NOMO-1 (cell line): Measurements from ENCODE around the gene ADCY10.
A peak's percentile ranks its signal among the peaks of the same experiment; 100 is the strongest.

Experiments used
- DNase-seq, 2 experiments: peaks; one replicate each; lab custom pipeline; 2025; ENCODE audit not compliant: unreplicated experiment in 2 of 2; lab: John Stamatoyannopoulos, UW

Gene ADCY10

GRCh38 chr1:167926486-167926997 is 12.6 kb upstream of the ADCY10 start:
- DNase-seq = no peak

DNA sequence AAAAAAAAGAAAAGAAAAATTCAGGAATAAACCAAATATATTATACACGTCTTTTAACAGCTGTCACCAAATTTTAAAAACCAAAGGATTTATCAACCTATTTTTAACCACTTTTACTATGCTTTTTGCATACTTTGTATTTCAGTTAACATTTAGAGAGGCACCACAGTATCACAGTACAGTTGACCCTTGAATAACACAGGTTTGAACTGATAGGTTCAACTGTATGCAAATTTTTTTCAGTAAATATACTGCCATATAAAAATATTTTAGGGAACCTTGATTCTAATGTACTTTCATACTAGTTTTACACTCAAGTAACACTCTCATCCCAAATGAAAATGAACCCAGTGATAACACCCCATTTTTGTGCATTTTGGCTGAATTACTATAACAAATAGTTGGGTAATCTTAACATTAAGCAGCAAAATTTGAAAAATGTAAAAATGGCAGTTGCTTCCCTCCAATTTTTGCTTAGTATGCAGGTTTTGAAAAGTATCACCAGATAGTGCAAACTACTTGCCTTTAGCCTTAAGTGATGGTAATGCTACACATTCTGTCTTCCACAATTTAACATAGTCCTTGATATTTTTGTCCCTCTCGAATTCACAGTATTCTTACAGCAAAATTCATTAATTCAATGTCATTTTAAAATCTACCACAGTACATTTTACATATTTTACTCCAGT is 10.8 kb upstream of the ADCY10 start:
- DNase-seq = no peak

GRCh38 chr1:167924102-167924501 is 10.2 kb upstream of the ADCY10 start:
- DNase-seq = no peak

- DNase-seq = no peak
These were observed 9.6 kb upstream of the ADCY10 start for GRCh38 chr1:167923324-167924056.

GRCh38 chr1:167922611-167923074 is 8.7 kb upstream of the ADCY10 start:
- DNase-seq = no peak

GRCh38 chr1:167922023-167922422 is 8.1 kb upstream of the ADCY10 start:
- DNase-seq = peak in 1 of 2 experiments; percentile 52

DNA sequence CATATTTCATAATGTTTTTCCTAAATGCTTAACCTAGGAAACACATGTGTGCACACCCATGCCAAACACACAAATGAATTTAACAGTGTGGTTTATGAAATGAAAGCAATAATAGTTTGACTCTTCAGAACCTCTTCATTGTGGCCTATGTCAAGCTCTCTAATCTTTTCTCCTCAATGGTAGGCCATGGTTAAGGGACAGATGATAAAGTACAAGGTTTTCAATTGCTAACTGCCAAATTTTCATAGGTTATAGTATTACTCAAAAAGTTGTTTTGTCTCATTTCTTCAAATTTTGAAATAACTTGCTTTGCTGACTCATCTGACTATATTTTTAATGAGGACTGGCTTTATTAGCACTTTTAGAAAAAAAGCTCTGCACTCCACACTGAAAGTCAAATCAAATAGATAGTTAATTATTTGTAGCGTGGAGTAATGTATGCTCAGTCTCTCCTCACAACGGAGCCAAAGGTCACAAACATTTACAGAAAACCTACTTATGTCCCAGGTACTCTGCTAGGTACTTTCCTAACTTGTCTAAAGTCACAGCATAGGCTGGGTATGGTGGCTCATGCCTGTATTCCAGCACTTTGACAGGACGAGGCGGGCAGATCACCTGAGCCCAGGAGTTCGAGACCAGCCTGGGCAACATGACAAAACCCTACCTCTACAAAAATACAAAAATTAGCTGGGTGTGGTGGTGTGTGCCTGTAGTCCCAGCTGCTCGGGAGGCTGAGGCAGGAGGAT is 3.0 kb upstream of the ADCY10 start:
- no peak for DNase-seq

DNA sequence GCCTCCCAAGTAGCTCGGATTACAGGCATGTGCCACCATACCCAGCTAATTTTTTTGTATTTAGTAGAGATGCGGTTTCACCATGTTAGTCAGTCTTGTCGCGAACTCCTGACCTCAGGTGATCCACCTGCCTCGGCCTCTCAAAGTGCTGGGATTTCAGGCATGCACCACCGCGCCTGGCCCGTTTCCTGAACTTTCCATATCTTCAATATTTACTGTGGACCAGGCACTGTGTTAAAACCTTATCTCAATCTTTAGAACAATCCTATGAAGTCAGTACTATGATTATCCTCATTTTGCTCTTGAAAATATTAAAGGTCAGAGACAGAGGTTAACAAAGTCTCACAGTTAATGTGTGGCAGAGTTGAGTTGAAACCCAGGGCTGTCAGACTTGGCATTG is 1.6 kb upstream of the ADCY10 start:
- DNase-seq = no peak

GRCh38 chr1:167912294-167912693 is 1.6 kb downstream of the ADCY10 start:
- no peak for DNase-seq

DNA sequence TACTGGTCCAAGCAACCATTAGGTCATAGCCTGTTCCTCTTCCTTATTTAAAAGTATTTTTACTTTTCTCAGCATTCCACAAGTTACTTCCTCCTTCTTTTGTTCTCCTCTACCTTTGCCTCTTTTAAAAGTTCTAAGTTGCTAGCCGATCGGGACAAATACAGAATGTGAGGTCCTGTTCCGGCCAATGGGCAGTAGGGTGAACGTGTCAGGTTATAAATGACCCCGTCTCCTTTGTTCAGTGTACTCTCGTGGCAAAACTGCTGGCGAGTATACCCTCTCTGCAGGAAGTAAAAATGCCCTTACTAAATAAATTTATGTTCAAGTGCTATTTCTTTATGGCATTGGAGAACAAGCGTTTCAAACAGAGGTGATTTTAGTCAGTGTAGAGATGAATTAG is 2.5 kb downstream of the ADCY10 start:
- peak in 1 of 2 experiments; percentile 37 for DNase-seq

DNA sequence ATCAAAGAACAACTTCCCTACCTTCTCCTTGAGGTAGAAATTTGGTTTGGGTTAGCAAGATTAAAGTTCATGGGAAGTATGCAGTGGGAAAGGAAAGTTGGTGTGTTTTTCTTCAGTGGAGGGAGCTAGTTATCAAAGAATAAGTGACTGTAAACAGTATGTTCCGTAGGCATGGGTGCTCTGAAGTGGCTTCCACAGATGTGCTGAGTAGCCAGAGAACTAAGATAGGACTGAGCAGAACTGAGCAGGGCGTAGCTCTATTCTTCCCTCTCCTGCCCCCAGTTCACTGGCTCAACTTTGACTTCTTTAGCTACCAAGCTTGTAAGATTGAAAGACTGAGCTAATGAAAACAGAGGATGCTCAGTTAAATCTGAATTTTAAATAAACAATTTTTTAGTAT is 3.4 kb downstream of the ADCY10 start:
- DNase-seq = no peak

- no peak for DNase-seq
These were observed 4.2 kb downstream of the ADCY10 start for GRCh38 chr1:167909691-167910180.

DNA sequence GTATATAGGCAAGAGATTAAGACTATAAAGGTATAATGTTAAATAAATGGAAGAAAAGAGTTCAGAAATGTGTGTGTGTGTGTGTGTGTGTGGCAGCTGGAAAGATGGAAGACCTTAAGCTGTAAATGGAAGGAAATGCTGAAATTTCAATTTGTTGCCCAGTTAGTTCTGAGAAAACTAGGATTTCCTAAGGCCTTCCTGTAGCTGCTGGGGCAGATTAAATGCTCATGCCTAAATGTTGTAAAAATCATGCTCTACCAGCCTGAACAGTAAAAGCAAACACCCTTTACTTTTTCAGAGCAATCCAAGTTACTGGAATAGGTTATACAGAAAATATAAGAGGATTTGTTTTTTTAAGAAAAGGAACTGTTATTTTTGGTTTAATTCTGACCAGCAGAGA is 8.3 kb downstream of the ADCY10 start:
- no peak for DNase-seq

- peak in 1 of 2 experiments; percentile 15 for DNase-seq
These were observed 8.8 kb downstream of the ADCY10 start for GRCh38 chr1:167905182-167905581.

GRCh38 chr1:167904652-167905130 is 9.2 kb downstream of the ADCY10 start:
- no peak for DNase-seq

DNA sequence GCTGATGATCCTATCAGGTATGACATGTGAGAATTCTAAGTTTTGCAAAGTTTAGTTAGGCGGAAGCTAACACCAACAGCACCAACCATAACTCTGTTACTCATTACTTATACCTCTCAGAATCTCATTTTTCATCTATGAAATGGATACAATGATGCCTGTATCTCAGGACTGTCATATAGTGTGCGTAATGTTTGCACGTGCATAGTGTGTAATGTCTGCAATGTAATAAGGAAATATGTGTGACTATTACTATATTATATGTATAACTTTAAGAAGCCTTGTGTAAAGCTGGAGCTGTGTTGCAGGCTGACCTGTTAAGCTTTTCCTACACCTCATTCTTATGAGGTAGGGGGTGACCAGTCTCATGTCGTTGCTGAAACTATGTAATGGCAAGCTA is 13.0 kb downstream of the ADCY10 start:
- no peak for DNase-seq

GRCh38 chr1:167899253-167899681 is 14.7 kb downstream of the ADCY10 start:
- no peak for DNase-seq

DNA sequence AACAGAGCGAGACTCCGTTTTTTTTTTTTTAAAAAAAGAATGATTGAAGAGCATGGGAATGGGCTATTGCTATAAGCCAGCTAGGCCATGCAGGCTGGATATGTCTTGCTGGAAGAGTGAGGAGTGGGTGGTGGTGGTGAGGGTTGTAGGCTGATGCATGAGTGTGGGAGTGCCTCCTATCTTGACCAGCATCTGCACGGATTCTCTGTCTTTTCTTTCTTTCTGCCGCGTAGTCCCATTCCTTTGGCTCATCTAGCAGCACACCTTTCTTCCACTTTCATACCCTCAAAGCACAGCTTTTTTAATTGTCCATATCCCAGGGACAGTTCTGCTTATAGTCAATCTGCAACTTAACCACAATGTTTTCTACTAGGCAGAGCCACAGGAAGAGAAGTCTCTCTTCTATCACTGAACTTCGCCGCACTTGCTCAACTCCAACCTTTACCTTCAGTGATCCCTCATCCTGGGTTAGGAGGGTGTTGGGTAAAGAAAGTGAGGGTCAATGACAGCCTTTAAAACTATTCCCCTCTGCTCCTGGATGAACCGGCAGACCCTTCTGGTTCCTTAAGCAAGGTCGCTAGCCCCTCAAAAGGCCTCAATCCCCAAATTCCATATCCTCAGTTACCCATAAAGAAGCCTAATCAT is 15.2 kb downstream of the ADCY10 start:
- no peak for DNase-seq

GRCh38 chr1:167893798-167894197 is 20.1 kb downstream of the ADCY10 start:
- no peak for DNase-seq

GRCh38 chr1:167890400-167890799 is 23.5 kb downstream of the ADCY10 start:
- DNase-seq = no peak
